ENCODE data around the gene BCR. TPM values are rescaled to one million over a fixed set of nuclear protein-coding genes. Genes with fewer than 3 reads are reported as not detected.

The BCR gene
- total RNA-seq, 1 donor from 2014 or later = 92.6 TPM

GRCh38 chr22:23258826-23259170 is 78.5 kb downstream of the BCR start:
- Mint-ChIP-seq H3K27ac (ENCODE audit: unreplicated experiment) (no peak overlapping the region), H3K4me1 (ENCODE audit: unreplicated experiment) (peaks cover 5% of the 10 kb centered on the region), H3K27me3 (ENCODE audit: unreplicated experiment) (peaks cover 13% of the 10 kb centered on the region), H3K9me3 (ENCODE audit: unreplicated experiment) (no peaks in the 10 kb centered on the region), H3K4me3 (ENCODE audit: unreplicated experiment) (no peak overlapping the region), H3K36me3 (ENCODE audit: low read depth, unreplicated experiment) (peaks cover 30% of the 10 kb centered on the region)
- no peak for DNase-seq (ENCODE audit: low spot score)
- no peak for TF ChIP-seq CTCF (IDR thresholded peaks at IDR 0.05; ENCODE audit: unreplicated experiment)

- TF ChIP-seq CTCF (IDR thresholded peaks at IDR 0.05; ENCODE audit: unreplicated experiment) = no peak
- H3K4me3 Mint-ChIP-seq (ENCODE audit: unreplicated experiment) = no peak overlapping the region
- H3K4me1 Mint-ChIP-seq (ENCODE audit: unreplicated experiment) = peaks cover 5% of the 10 kb centered on the region
- peaks cover 13% of the 10 kb centered on the region for H3K27me3 Mint-ChIP-seq (ENCODE audit: unreplicated experiment)
- H3K27ac Mint-ChIP-seq (ENCODE audit: unreplicated experiment) = no peak overlapping the region
- H3K36me3 Mint-ChIP-seq (ENCODE audit: low read depth, unreplicated experiment) = peaks cover 23% of the 10 kb centered on the region
- no peaks in the 10 kb centered on the region for H3K9me3 Mint-ChIP-seq (ENCODE audit: unreplicated experiment)
- DNase-seq (ENCODE audit: low spot score) = no peak
Measured at GRCh38 chr22:23259916-23260644, 79.8 kb downstream of the BCR start.

GRCh38 chr22:23260645-23261581 is 80.6 kb downstream of the BCR start:
- DNase-seq (ENCODE audit: low spot score) = no peak
- Mint-ChIP-seq H3K4me1 (ENCODE audit: unreplicated experiment) (peaks cover 5% of the 10 kb centered on the region), H3K4me3 (ENCODE audit: unreplicated experiment) (no peak overlapping the region), H3K27ac (ENCODE audit: unreplicated experiment) (no peak overlapping the region), H3K36me3 (ENCODE audit: low read depth, unreplicated experiment) (peaks cover 27% of the 10 kb centered on the region), H3K27me3 (ENCODE audit: unreplicated experiment) (peaks cover 13% of the 10 kb centered on the region), H3K9me3 (ENCODE audit: unreplicated experiment) (no peaks in the 10 kb centered on the region)
- TF ChIP-seq CTCF (IDR thresholded peaks at IDR 0.05; ENCODE audit: unreplicated experiment) = no peak

- Mint-ChIP-seq H3K27me3 (ENCODE audit: unreplicated experiment) (peaks cover 9% of the 10 kb centered on the region), H3K9me3 (ENCODE audit: unreplicated experiment) (no peaks in the 10 kb centered on the region), H3K36me3 (ENCODE audit: low read depth, unreplicated experiment) (peaks cover 25% of the 10 kb centered on the region), H3K4me3 (ENCODE audit: unreplicated experiment) (no peak overlapping the region), H3K4me1 (ENCODE audit: unreplicated experiment) (peaks cover 5% of the 10 kb centered on the region), H3K27ac (ENCODE audit: unreplicated experiment) (no peak overlapping the region)
- TF ChIP-seq CTCF (IDR thresholded peaks at IDR 0.05; ENCODE audit: unreplicated experiment) = no peak
- DNase-seq (ENCODE audit: low spot score) = no peak
Measured at GRCh38 chr22:23261900-23262450, 81.7 kb downstream of the BCR start.

Measured in endothelial cell (in vitro differentiated cells).